ENCODE measurements around the gene SLC26A8. TPM values are rescaled to one million over a fixed set of nuclear protein-coding genes. Genes with fewer than 3 reads are reported as not detected.
"Not testable (repeated sequence)": the region's sequence is repeated elsewhere in the genome, so short reads cannot be mapped to it uniquely, and the experiment has no call there.

SLC26A8 gene
- total RNA-seq, 4 donors from 2014 or later: under 0.01 to 0.17 TPM; not detected in 2

- H3K27me3 ChIP-seq: no peaks in the 10 kb centered on the region
- DNase-seq (ENCODE audit: extremely low spot score): no peak
- H3K4me3 ChIP-seq: no peak overlapping the region
- no peaks in the 10 kb centered on the region for H3K36me3 ChIP-seq
- intact Hi-C loops (cut with DNase I): no loop called here
- no peaks in the 10 kb centered on the region for H3K9me3 ChIP-seq
- H3K4me1 ChIP-seq: peaks cover 41 to 80% (median 78%) of the 10 kb centered on the region in 4 donors
- TF ChIP-seq POLR2A (IDR thresholded peaks at IDR 0.05; ENCODE audit: low read depth): no peak
- peak overlapping the region in 1 of 4 donors; percentile 5 for H3K27ac ChIP-seq (replicated peaks in 1 of 4)
Observed at GRCh38 chr6:36039112-36039511, 14.7 kb upstream of the SLC26A8 start.

GRCh38 chr6:36038120-36038876 is 13.9 kb upstream of the SLC26A8 start:
- Histone ChIP-seq H3K4me1 (peaks cover 48 to 88% (median 85%) of the 10 kb centered on the region in 4 donors), H3K36me3 (no peaks in the 10 kb centered on the region), H3K27me3 (no peaks in the 10 kb centered on the region), H3K9me3 (no peaks in the 10 kb centered on the region), H3K27ac (replicated peaks in 1 of 4) (peak overlapping the region in 1 of 4 donors; percentile 5), H3K4me3 (peak overlapping the region in 1 of 4 donors; percentile 8)
- intact Hi-C loops (cut with DNase I): no loop called here
- WGBS: 41% methylated on average over 4 of the region's 4 CpGs
- DNase-seq (ENCODE audit: extremely low spot score): no peak
- TF ChIP-seq EP300 (IDR thresholded peaks at IDR 0.05): no peak
- no peak for TF ChIP-seq POLR2AphosphoS5 (IDR thresholded peaks at IDR 0.05)
- TF ChIP-seq CTCF (IDR thresholded peaks at IDR 0.05): no peak
- no peak for TF ChIP-seq POLR2A (IDR thresholded peaks at IDR 0.05; ENCODE audit: low read depth)

- no peak for DNase-seq (ENCODE audit: extremely low spot score)
- 59% methylated on average over 4 of the region's 4 CpGs for WGBS
Observed at GRCh38 chr6:36035225-36035624, 10.8 kb upstream of the SLC26A8 start.

GRCh38 chr6:36034441-36034840 is 10.0 kb upstream of the SLC26A8 start:
- Histone ChIP-seq H3K27me3 (no peaks in the 10 kb centered on the region), H3K36me3 (no peaks in the 10 kb centered on the region), H3K4me1 (peaks cover 63 to 100% (median 98%) of the 10 kb centered on the region in 4 donors), H3K4me3 (no peak overlapping the region), H3K9me3 (no peaks in the 10 kb centered on the region), H3K27ac (replicated peaks in 1 of 4) (peak overlapping the region in 1 of 4 donors; percentile 37)
- intact Hi-C loops (cut with DNase I): no loop called here
- TF ChIP-seq CTCF (IDR thresholded peaks at IDR 0.05) (no peak), POLR2AphosphoS5 (IDR thresholded peaks at IDR 0.05) (no peak), EP300 (IDR thresholded peaks at IDR 0.05) (no peak), POLR2A (IDR thresholded peaks at IDR 0.05; ENCODE audit: low read depth) (no peak)
- no peak for DNase-seq (ENCODE audit: extremely low spot score)
- 54% methylated on average over 3 of the region's 3 CpGs for WGBS

More at GRCh38 chr6:36035225-36035624, 10.8 kb upstream of the SLC26A8 start:
- Histone ChIP-seq H3K4me1 (peaks cover 57 to 100% (median 98%) of the 10 kb centered on the region in 4 donors), H3K9me3 (no peaks in the 10 kb centered on the region), H3K27me3 (no peaks in the 10 kb centered on the region), H3K36me3 (no peaks in the 10 kb centered on the region), H3K27ac (replicated peaks in 1 of 4) (peak overlapping the region in 2 of 4 donors; percentile 9 to 20), H3K4me3 (no peak overlapping the region)
- intact Hi-C loops (cut with DNase I): no loop called here
- TF ChIP-seq POLR2A (IDR thresholded peaks at IDR 0.05; ENCODE audit: low read depth) (no peak), POLR2AphosphoS5 (IDR thresholded peaks at IDR 0.05) (no peak), EP300 (IDR thresholded peaks at IDR 0.05) (no peak), CTCF (IDR thresholded peaks at IDR 0.05) (no peak)

GRCh38 chr6:36033935-36034334 is 9.5 kb upstream of the SLC26A8 start:
- no peak overlapping the region for H3K4me3 ChIP-seq
- peak overlapping the region in 2 of 4 donors; percentile 34 to 37 for H3K27ac ChIP-seq (replicated peaks in 1 of 4)
- no peaks in the 10 kb centered on the region for H3K9me3 ChIP-seq
- DNase-seq (ENCODE audit: extremely low spot score): no peak
- 65% methylated on average over 3 of the region's 3 CpGs for WGBS
- intact Hi-C loops (cut with DNase I): no loop called here
- H3K36me3 ChIP-seq: no peaks in the 10 kb centered on the region
- TF ChIP-seq POLR2AphosphoS5 (IDR thresholded peaks at IDR 0.05): no peak
- TF ChIP-seq CTCF (IDR thresholded peaks at IDR 0.05): no peak
- no peak for TF ChIP-seq EP300 (IDR thresholded peaks at IDR 0.05)
- no peak for TF ChIP-seq POLR2A (IDR thresholded peaks at IDR 0.05; ENCODE audit: low read depth)
- H3K27me3 ChIP-seq: no peaks in the 10 kb centered on the region
- H3K4me1 ChIP-seq: peaks cover 58 to 95% (median 94%) of the 10 kb centered on the region in 4 donors

GRCh38 chr6:36033144-36033543 is 8.7 kb upstream of the SLC26A8 start:
- DNase-seq (ENCODE audit: extremely low spot score); H3K4me3 ChIP-seq; H3K36me3 ChIP-seq; H3K27me3 ChIP-seq; H3K9me3 ChIP-seq; intact Hi-C loops (cut with DNase I): not testable (repeated sequence)
- H3K27ac ChIP-seq (replicated peaks in 1 of 4): peak overlapping the region in 2 of 4 donors; percentile 34 to 37
- H3K4me1 ChIP-seq: peaks cover 51 to 87% (median 86%) of the 10 kb centered on the region in 4 donors
- 95% methylated on average over 10 of the region's 10 CpGs for whole genome bisulfite sequencing

Data from esophagus muscularis mucosa (tissue), 4 donors.